Lung microvascular endothelial cell (primary cell): ENCODE measurements around the gene CCNB1. TPM values are rescaled to one million over a fixed set of nuclear protein-coding genes. Genes with fewer than 3 reads are reported as not detected.
"Not testable (repeated sequence)": the region's sequence is repeated elsewhere in the genome, so short reads cannot be mapped to it uniquely, and the experiment has no call there.

Experiments used
- DNase-seq, 2 donors: peaks; one replicate each; pipeline versions ENCODE4 v3.0.0 to v3.0.0-alpha.2; 2010; ENCODE audit warnings: low read depth in 2 of 2
- total RNA-seq: library from RNA; depleted of rRNA; stranded (reverse); fragments of >200 nt; gene quantifications from 2 replicates; pipeline ENCODE4 v1.2.1, GENCODE V29; 2014

Gene CCNB1
- 20.4 and 68.2 TPM in 2 replicates for total RNA-seq

GRCh38 chr5:69166686-69167492, at the start of gene CCNB1:
Gene CCNB1 (plus strand): TSS chr5:69167150. CDS start chr5:69167263, 113 bp downstream.
- DNase-seq: peak; percentile 97 to 98

DNA sequence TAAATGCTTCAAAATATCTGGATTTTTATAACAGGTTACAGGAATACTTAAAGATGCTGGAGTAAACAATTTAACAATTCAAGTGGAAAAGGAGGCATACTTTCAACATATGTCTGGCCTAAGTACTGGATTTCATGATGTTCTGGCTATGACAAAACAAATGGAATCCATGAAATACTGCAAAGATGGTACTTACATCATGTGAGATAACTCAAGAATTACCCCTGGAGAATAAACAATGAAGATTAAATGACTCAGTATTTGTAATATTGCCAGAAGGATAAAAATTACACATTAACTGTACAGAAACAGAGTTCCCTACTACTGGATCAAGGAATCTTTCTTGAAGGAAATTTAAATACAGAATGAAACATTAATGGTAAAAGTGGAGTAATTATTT, 37.5 kb upstream of the CCNB1 start:
- DNase-seq: peak in 1 of 2 donors; percentile 2

GRCh38 chr5:69130241-69130640, 36.7 kb upstream of the CCNB1 start:
- no peak for DNase-seq

GRCh38 chr5:69131304-69131703, 35.6 kb upstream of the CCNB1 start:
- no peak for DNase-seq

DNA sequence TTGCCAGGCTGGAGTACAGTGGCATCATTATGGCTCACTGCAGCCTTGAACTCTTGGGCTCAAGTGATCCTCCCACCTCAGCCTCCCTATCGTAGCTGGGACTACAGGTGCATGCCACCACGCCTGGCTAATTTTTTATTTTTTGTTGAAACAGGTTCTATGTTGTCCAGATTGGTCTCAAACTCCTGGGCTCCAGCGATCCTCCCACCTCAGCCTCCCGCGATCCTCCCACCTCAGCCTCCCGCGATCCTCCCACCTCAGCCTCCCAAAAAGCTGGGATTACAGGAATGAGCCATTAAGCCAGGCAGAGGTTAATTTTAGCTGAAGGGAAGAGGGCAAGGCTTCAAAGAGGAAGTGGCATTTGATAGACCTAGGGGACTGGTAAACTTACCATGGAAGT, 32.8 kb upstream of the CCNB1 start:
- DNase-seq: no peak

GRCh38 chr5:69136293-69136692, 30.7 kb upstream of the CCNB1 start:
- no peak for DNase-seq

- DNase-seq: not testable (repeated sequence)
Observed at GRCh38 chr5:69137208-69137607, 29.7 kb upstream of the CCNB1 start.

DNA sequence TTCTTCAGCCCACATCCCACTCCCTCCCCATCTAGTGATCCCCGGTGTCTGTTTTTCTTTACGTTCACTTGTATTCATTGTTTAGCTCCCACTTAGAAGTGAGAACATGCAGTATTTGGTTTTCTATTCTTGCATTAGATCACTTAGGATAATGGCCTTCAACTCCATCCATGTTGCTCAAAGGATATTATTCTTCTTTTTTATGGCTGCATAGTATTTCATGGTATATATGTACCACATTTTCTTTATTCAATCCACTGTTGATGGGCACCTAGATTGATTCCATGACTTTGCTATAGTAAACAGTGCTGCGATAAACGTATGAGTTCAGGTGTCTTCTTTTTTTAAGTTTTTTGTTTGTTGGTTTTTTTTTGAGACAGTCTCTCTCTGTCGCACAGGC, 29.1 kb upstream of the CCNB1 start:
- DNase-seq: no peak

GRCh38 chr5:69138766-69139165, 28.2 kb upstream of the CCNB1 start:
- DNase-seq: no peak

GRCh38 chr5:69140239-69140638, 26.7 kb upstream of the CCNB1 start:
- not testable (repeated sequence) for DNase-seq

- DNase-seq: no peak
Observed at GRCh38 chr5:69140827-69141226, 26.1 kb upstream of the CCNB1 start.

DNA sequence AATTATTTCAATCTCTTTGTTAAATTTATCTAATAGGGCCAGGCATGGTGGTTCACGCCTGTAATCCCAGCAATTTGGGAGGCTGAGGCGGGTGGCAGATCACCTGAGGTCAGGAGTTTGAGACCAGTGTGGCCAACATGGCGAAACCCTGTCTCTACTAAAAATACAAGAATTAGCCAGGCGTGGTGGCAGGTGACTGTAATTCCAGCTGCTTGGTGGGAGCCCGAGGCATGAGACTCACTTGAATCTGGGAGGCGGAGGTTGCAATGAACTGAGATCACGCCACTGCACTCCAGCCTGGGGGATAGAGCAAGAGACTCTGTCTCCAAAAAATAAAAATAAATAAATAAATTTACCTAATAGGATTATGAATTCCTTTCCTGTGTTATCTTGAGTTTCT, 18.4 kb upstream of the CCNB1 start:
- not testable (repeated sequence) for DNase-seq

DNA sequence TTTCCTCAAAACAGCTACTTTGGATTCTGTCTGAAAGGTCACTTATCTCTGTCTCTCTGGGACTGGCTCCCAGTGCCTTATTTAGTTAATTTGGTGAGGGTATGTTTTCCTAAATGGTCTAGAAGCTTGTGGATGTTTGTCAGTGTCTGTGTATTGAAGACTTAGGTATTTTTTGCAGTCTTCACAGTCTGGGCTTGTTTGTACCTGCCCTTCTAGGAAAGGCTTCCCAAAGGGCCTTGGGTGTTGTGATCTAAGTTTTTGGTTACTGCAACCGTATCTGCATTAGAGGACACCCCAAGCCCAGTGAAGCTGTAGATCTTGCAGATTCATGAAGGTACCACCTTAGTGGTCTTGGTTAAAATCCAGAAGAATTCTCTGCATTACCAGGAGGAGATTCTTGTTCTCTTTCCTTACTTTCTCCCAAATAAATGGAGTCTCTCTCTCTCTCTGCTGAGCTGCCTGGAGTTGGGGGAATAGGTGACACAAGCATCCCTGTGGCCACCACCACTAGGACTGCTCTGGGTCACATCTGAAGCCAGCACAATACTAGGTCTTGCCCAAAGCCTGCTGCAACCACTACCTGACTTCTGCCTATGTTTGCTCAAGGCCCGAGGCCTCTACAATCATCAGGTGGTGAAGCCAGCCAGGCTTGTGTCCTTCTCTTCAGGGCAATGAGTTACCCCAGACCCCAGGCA, 17.8 kb upstream of the CCNB1 start:
- DNase-seq: no peak

DNA sequence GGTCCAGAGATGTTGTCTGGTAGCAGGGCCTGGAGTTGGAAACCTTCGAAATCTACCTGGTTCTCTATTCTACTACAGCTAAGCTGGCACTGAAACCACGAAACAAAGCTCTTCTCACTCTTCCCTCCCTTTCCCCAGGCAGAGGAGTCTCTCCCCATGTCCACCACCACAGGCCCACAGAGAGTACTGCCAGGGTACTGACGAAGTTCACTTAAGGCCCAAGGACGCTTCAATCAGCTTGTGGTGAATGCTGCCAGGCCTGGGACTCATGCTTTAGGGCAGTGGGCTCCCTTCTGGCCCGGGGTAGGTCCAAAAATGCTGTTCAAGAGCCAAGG, 17.3 kb upstream of the CCNB1 start:
- DNase-seq: no peak

DNA sequence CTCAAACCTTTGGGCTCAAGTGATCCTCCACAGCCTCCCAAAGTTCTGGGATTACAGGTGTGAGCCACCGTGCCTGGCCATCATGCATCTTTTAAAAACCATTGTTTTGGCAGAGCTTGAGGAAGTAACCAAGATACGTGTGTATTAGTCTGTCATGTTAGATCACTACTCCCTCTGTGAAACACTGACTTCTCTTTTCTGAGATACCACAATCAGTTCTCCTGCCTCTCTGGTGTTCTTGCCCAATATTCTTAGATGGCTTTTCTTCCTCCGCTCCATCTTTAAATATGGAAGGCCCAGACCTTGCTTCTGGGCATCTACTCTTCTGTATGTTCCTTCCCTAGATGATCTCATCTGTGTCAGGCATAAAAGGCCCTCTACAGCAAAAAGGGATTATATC, 14.2 kb upstream of the CCNB1 start:
- no peak for DNase-seq

DNA sequence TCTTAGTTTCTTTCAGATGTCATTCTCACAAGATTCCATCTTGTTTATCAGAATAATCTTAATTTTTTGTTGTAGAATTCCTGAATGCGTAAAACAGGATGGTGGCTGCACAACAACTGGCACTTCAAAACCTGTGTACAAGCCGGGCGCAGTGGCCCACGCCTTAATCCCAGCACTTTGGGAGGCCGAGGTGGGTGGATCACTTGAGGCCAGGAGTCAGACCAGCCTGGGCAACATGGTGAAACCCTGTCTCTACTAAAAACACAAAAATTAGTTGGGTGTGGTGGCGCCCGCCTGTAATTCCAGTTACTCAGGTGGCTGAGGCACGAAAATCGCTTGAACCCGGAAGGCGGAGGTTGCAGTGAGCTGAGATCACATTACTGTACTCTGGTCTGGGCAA, 10.5 kb upstream of the CCNB1 start:
- DNase-seq: no peak

DNA sequence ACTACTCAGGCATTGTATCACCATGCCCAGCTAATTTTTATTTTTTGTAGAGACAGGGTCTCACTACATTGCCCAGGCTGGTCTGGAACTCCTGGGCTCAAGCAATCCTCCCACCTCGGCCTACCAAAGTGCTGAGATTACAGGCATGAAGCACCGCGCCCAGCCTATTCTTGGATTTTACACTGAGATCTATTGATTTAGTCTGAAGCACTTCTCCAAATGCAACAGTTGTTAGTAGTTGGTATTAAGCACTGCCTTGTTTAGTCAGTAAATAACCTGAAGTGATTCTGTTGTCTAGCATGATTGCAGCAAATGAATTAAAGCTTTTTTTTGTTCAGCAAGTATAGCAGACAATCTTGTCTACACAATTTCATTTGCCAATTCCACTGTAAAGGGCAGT, 8.9 kb upstream of the CCNB1 start:
- DNase-seq: no peak

DNA sequence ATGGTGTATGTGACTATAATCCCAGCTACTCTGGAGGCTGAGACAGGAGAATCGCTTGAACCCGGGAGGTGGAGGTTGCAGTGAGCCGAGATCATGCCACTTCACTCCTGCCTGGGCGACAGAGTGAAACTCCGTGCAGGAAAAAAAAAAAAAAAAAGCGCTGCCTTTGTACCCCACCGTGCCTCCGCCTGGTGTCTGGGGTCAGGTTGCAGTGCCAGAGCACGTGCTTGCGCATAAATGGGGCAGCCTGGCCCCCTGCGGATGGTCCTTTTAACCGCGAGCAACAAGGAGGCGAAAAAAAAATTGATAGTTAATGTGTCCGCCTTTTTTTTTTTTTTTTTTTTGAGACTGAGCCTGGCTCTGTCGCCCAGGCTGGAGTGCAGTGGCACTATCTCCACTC, 6.3 kb upstream of the CCNB1 start:
- DNase-seq: no peak

DNA sequence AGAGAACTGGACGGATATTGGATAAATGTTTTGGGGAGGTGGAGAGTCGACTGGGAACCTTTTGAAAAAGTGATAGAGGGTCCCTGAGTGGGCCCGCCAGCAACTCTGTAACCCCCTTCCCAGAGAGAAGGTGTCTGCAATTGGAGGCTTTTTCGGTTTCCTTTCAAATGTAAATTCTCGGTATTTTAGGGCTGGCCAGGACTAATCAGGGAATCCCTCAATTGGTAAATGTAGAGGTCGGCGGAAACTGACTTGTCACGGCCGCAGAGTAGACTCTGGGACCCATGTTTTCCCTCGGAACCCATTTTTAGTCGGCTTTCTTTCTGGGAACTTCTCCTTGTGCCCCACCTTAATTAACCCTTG, 524 bp downstream of the CCNB1 start:
- DNase-seq: peak; percentile 7 to 19

DNA sequence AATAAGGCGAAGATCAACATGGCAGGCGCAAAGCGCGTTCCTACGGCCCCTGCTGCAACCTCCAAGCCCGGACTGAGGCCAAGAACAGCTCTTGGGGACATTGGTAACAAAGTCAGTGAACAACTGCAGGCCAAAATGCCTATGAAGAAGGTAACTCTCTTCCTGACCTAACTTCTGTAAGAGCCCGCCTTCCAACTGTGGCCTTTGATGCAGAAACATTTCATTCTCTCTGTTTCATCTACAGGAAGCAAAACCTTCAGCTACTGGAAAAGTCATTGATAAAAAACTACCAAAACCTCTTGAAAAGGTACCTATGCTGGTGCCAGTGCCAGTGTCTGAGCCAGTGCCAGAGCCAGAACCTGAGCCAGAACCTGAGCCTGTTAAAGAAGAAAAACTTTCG, 979 bp downstream of the CCNB1 start:
- no peak for DNase-seq

DNA sequence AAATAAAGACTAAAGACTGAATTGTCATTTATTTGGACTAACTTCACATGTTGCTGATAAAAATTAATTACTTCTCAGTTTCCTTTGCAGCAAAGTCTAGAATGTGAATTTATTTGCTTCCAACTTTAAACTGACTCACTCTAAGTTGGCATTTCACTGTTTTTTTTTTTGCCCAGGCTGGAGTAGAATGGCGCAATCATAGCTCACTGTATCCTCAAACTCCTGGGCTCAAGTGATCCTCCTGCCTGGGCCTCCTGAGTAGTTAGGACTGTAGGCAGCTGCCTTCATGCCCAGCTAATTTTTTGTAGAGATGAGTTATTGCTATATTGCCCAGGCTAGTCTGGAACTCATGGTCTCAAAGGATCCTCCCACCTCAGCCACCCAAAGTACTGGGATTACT, 3.5 kb downstream of the CCNB1 start:
- DNase-seq: no peak

DNA sequence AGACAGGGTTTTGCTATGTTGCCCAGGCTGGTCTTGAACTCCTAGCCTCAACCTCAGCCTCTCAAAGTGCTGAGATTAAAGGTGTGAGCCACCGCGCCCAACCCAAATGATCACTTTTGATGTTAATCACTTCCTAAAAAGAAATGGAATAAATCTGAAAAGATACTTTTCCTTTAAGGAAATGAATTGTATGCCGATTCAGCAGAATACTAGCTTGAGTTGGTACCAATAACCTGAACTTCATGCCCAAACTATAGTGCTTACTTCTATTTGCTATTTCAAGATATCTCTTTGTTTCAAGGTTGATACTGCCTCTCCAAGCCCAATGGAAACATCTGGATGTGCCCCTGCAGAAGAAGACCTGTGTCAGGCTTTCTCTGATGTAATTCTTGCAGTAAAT, 4.0 kb downstream of the CCNB1 start:
- no peak for DNase-seq

GRCh38 chr5:69181659-69182293, 14.8 kb downstream of the CCNB1 start:
- DNase-seq: peak in 1 of 2 donors; percentile 2
